Measurements from ENCODE around the gene ADM5.

The ADM5 gene, protein sequence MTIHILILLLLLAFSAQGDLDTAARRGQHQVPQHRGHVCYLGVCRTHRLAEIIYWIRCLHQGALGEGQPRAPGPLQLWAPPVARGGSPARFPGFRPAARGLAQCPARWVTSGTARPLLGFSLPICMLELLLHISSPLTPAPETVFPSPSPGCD

DNA sequence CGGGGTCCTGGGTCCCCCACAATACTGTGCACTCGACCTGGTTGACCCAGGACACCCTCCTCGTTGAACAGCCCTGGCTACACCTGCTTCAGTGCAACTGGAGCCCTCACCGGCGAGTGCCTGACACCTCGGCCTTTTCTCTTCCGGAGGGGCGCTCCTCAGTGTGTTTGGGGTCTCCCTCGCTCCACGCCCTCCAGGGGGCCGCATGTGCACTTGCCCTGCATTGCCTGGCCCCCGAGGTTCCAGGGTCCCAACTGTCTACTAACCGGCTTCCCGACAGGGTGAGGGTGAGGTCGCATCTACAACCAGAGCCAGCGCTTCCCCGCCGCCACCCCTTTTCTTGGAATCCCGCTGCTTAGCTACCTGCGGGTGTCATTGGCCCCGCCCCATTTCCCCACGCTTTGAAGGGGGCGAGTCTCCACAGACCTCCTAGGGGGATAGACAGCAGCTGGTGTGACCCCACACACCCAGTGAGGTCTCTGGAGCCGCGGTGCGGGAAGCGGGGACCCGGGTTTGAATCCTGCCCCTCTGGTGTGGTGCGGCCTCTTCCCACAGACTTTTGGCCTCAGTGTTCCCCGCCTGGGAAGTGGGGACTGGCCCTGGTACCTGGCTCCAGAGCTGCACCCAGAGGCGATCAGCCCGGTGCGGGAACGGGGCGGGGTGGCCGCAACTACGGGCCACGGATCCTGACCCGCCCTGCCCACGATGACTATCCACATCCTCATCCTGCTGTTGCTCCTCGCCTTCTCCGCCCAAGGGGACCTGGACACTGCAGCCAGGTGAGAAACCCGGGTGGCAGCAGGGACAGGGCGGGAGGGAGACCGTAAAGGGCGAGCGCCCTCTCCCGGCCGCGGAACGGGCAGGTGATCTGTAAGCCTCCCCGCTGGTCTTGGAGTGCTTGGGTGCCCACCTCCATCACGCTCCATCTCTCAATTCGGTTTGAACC lies at the start of gene ADM5:
ADM5 (plus strand) TSS at position 462 of the 946 bp plus-strand sequence; CDS start at position 706, 244 bp downstream.
- no peak for DNase-seq

DNA sequence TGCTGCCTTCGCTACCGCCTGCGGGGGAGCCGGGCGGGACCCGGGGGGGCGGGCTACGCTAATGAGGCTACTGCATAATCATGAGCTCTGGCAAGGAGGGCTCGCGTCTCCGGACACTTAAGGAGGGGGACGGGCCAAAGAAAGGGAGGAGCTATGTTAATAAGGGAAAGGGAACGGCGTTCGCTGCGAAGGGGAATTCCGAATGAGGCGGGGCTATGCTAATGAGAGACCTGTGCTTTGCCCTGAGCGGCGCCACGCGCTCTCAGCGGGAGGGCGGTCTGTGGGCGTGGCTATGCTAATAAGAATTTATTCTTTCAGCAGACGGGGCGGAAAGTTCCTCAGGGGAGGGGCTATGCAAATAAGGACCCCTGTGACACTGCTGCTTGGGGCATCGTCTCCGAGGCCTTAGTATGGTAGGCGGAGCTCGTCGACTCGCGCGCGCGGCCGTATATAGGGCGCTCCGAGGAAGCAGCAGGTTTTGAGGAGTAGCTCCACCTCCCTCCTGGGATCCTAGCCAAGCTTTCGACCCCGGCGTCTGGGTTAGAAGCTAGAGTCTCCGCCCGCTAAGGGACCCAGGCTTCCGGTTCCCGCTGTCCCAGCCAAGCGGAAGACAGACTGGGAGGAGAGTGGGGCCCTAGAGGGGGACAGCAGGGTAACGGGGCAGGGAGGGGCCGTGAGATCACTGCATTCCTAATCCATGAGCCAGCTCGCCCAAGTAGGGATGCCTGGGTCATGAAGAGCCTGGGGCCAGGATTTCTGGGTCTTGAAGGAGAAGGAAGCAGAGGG lies 49.1 kb upstream of the ADM5 start, which contains the start of gene RRAS:
RRAS (minus strand) TSS at position 31 of the 786 bp plus-strand sequence. CDS start 45 bp downstream, outside the sequence.
- DNase-seq = peak; percentile 99

DNA sequence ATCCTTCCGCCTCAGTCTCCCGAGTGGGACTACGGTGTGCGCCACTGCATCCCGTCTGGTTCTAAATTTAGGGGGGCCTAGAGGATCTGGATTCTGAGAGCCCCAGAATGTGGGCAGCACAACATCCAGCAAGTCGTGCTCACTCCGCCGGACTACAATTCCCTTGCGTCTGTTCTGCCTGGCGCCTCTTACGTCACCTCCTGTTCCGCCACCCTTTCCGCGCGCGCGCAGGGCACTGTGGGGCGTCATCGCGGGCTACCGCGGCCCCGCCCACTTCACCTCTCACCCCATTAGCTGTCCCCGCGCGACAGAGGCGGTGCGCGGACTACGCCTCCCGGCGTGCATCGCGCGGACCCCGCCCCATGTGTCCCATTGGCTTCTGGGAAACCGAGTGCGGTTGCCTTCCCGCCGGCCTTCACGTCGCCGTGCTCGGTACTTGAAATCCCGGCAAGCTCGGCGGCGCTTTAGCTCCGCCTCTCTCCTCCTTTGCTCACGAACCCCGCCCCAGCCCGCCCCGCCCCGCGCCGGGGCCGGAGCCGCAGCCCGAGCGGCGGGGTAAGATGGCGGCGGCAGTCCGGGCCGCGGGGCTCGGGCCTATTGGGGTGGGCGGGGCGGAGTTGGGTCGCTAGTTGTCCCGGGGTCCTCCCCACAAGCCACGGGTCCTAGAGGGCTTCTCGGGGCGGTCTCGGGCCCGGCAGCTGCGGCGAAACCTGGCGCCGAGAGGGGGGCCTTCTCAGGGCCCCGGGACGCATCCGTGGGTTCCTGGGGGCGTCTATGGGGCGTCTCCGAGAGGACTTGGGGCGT lies 47.5 kb upstream of the ADM5 start, which contains the start of gene SCAF1:
SCAF1 (plus strand) TSS at position 522 of the 804 bp plus-strand sequence. CDS start 2,818 bp downstream, outside the sequence.
- DNase-seq = peak; percentile 97

DNA sequence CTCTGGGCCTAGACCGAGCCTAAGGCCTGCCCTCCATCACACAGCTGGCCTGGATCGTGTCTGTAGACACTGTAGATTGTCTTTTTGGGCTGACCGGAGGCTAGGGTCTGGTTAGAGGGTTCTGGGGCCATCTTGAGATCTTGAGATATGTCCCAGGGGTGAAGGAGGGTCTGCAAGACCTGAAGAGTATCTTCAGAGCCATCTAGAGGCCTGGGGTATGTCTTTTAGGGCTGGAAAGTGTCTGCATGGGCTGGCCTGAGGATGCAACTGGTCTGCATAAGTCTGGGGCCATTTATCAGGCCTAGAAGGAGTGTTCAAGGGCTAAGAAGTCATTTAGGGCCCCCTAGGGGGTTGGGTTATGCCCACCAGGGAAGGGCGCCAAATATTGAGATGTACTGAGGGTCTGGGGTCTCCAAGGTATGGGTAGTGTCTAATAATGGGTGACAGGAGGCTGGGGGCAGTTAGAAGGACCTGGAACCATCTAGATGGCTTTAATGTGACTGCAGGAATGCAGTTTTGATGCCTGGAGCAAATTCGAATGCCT lies 46.8 kb upstream of the ADM5 start:
- DNase-seq = no peak

DNA sequence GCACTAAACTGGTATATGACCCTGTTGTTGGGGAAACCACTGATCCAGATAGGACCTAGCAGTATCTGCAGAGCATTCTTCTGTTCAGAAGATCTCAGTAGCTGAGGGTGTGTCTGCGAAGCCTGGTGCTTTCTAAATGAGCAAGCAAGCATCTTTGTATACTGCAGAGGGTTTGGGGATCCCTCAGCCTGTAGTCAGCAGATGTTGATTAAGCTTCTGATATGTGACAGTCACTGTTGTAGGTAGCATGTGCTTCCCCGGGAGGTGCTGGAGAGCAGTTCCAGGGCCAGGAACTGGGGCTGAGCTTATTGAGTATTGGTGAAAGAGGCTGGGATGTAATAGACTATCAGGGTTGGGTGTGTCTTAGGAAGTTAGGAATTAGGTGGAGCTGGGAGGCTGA lies 45.9 kb upstream of the ADM5 start:
- no peak for DNase-seq

DNA sequence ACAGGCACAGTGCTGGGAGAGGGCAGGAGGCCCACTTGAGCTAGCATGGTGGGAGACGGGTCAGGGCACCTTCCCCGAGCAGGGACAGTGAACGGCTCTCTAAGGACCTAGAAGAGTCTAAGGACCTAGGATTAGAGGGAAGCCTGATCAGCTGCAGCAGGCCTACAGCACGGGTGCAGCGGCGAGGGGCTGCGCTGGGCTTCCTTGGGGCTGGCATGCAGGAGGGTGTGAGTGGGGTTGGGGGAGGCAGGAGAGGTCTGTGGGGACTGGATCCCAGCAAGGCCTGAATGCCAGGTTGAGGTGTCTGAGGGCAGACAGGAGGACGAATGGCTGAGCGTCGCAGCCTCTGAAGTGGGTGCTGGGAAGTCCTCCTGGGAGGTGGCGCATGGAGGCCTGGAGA lies 43.8 kb upstream of the ADM5 start:
- DNase-seq = no peak

DNA sequence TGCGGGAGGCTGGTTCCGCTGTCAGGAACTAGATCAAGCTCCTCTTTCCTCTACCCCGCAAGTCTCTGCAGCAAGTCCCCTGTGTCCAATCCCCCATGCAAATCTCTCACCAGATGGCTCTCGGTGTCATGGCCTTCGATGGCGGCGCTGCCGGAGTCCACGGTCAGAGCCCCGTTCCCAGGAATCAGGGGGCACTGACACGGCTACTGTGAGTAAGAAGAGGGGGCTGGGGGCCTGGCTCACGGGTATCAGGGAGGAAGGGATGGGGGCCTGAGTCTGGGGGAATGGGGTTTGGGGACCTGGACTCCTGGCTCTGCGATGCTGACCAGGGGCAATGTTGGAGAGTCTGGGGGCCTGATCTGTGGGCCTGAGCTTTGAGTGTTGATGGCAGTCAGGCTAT lies 43.4 kb upstream of the ADM5 start:
- DNase-seq = no peak

DNA sequence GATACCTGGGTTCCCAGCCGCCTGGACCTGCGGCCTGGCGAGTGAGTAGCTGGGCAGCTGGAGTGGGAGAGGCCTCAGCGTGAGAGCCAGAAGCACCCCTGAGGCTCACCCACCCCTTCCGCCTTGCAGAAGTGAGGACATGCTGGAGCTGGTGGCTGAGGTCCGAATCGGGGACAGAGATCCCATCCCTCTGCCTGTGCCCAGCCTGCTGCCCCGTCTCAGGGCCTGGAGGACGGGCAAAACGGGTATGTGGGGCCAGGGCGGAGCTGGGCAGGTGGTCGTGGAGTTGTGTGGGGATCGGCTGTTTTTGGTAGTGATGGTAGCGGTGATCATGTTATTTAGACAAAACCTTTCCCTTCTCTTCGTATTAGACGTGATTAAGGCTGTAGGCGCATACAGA lies 42.8 kb upstream of the ADM5 start:
- DNase-seq = no peak

DNA sequence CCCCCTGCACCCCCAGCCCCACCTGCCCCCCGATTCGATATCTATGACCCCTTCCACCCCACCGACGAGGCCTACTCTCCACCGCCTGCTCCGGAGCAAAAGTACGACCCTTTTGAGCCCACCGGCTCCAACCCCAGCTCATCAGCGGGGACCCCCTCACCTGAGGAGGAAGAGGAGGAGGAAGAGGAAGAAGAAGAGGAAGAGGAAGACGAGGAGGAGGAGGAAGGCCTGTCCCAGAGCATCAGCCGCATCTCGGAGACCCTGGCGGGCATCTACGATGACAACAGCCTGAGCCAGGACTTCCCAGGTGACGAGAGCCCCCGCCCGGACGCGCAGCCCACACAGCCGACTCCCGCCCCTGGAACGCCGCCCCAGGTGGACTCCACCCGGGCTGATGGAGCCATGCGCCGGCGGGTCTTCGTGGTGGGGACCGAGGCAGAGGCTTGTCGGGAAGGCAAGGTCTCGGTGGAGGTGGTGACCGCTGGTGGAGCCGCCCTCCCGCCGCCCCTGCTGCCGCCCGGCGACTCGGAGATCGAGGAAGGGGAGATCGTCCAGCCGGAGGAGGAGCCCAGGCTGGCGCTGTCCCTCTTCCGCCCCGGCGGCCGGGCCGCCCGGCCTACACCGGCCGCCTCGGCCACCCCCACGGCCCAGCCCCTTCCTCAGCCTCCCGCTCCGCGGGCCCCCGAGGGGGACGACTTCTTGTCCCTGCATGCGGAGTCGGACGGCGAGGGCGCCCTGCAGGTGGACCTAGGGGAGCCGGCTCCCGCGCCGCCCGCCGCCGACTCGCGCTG lies 38.2 kb upstream of the ADM5 start:
- no peak for DNase-seq

DNA sequence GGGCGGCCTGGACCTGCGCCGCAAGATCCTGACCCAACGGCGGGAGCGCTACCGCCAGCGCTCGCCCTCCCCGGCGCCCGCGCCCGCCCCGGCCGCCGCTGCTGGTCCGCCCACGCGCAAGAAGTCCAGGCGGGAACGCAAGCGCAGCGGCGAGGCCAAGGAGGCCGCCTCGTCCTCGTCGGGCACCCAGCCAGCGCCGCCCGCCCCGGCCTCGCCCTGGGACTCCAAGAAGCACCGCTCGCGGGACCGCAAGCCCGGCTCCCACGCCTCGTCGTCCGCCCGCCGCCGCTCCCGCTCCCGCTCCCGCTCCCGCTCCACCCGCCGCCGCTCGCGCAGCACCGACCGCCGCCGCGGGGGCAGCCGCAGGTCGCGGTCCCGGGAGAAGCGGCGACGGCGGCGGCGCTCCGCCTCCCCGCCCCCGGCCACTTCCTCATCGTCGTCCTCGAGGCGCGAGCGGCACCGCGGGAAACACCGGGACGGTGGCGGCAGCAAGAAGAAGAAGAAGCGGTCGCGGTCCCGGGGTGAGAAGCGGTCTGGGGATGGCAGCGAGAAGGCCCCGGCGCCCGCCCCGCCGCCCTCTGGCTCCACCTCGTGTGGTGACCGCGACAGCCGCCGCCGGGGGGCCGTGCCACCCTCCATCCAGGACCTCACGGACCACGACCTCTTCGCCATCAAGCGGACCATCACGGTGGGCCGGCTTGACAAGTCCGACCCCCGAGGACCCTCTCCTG lies 37.4 kb upstream of the ADM5 start:
- DNase-seq = no peak

DNA sequence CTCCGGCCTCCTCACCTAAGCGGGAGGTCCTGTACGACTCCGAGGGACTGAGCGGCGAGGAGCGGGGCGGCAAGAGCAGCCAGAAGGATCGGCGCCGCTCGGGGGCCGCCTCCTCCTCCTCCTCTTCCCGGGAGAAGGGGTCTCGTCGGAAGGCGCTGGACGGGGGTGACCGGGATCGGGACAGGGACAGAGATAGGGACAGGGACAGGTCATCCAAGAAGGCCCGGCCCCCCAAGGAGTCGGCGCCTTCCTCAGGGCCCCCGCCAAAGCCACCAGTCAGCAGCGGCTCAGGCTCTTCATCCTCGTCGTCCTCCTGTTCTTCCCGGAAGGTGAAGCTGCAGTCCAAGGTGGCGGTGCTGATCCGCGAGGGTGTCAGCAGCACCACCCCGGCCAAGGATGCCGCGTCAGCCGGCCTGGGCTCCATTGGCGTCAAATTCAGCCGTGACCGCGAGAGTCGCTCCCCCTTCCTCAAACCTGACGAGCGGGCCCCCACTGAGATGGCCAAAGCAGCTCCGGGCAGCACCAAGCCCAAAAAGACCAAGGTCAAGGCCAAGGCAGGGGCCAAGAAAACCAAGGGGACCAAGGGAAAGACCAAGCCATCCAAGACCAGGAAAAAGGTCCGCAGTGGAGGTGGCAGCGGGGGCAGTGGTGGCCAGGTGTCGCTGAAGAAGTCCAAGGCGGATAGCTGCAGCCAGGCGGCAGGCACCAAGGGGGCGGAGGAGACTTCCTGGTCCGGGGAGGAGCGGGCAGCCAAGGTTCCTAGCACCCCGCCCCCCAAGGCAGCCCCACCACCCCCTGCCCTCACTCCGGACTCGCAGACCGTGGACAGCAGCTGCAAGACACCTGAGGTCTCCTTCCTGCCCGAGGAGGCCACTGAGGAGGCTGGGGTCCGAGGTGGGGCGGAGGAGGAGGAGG lies 36.6 kb upstream of the ADM5 start:
- DNase-seq = no peak

DNA sequence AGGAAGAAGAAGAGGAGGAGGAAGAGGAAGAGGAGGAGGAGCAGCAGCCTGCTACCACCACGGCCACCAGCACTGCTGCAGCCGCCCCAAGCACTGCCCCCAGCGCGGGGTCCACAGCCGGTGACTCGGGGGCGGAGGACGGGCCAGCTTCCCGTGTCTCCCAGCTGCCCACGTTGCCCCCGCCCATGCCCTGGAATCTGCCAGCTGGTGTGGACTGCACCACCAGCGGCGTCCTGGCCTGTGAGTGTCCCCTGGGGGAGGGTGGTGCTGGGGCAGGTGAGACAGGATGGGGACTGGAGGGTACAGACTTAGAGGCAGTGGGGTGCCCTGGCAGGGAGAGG lies 36.0 kb upstream of the ADM5 start:
- DNase-seq = no peak

DNA sequence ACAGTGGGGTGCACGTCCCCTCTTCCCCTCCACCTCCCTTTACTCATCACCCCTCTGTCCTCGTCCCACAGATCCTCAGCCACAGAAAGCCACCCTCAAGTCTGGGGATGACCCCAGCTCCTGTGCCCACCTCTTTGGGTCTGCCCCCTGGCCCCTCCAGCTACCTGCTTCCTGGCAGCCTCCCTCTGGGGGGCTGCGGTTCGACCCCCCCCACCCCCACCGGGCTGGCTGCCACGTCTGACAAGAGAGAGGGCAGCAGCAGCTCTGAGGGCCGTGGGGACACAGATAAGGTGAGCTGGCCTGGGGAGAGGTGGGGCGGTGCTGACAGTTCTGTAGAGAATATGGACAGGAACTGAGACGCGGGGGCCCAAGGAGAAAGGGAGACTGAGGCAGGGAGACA lies 34.8 kb upstream of the ADM5 start:
- no peak for DNase-seq

DNA sequence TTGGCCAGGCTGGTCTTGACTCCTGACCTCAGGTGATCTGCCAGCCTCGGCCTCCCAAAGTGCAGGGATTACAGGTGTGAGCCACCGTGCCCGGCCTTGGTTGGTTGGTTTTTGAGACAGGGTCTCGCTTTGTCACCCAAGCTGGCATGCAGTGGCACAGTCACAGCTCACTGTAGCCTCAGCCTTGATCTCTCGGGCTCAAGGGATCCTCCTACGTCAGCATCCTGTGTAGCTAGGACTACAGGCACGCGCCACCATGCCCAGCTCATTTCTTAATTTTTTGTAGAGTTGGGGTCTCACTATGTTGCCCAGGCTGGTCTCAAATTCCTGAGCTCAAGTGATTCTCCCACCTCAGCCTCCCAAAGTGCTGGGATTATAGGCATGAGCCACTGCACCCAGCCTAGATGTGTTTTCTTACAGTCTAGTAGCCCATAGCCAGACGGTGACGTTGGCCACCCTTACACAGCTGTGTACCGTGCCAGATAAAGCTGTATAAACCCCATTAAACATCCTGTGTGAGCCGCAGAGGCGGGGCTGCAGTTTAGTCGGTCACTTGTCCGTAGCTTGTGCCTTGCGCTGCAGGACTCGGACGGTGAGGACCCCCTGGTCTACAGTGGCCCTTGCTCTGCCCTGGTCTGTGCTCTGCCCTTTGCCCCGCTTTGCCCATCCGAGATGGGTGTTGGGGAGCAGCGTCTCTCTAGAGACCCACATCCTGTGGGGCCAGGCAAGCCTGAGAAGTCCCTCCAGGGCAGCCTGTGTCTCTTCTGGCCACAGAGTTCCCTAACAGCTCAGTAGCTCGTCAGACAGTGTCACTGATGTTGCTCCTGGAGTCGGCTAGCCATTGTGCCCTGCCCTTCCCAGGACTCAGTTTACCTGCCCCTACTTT lies 33.6 kb upstream of the ADM5 start:
- no peak for DNase-seq

DNA sequence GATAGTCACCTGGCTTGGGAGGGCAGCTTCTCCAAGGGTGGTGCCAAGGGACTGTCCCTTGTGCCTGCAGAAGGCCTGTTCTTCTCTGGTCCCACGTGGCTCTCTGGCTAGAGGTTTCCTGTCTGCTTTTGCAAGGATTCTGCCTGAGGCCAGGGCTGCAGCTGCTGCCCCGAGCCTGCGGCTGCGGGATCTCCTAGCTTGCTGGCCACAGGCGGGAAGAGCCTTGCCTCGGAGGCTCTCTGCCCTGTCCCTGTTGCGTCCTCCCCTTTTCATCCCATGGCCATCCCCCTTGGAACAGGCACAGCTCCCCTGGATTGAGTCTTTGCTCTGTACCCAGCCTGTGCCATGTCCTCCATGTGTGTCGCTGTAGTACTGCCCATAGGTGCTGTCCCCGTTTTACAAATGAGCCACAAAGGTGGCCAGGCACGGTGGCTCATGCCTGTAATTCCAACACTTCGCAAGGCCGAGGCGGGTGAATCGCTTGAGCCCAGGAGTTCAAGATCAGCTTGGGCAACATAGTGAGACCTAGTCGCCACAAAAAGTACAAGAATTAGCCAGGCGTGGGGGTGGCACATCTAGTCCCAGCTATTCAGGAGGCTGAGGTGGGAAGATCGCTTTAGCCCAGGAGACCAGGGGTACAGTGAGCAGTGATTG lies 32.8 kb upstream of the ADM5 start:
- no peak for DNase-seq

DNA sequence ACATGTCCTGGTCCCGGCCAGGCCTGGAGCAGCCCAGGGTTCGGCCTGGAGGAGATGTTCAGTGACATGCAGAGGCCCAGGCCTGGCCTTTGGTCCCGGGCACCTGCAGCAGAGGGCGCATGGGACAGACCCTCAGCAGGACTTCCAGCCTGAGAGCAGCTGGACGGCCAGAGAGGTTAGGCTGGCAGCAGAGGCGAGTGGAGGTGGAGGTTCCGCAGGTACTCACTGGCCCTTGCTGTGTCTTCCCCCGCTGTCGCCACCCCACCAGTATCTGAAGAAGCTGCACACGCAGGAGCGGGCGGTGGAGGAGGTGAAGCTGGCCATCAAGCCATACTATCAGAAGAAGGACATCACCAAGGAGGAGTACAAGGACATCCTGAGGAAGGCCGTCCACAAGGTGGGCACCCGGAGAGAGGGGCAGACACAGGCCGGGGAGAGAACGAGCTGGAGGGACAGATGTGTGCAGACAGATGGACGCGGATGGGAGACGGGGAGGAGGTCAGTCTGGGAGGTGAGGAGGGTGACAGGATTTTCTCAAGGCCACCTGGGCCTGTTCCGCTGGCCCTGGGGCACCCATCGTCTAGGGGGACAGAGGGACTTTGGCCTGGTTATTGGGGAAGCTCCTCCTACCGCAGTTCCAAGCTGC lies 31.8 kb upstream of the ADM5 start:
- DNase-seq = no peak

DNA sequence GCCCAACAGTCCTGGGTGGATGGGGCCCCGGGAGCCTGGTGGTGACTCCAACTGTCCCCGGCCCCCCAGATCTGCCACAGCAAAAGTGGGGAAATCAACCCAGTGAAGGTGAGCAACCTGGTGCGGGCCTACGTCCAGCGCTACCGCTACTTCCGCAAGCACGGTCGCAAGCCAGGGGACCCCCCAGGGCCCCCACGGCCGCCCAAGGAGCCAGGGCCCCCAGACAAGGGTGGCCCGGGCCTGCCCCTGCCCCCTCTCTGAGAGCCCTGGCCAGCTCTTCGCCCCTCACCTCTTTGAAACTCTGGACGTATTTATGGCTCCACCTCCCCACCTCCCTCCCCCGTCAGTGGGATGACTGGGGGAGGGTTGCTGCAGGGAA lies 31.3 kb upstream of the ADM5 start:
- DNase-seq = no peak
